WERI-Rb-1 (cell line): ENCODE data around the gene SLC29A3.

Experiments used
- DNase-seq: peaks from one replicate; pipeline ENCODE4 v3.0.0-alpha.2; 2020
- H3K27ac ChIP-seq: fragments of 250-450 bp; sonication (Bioruptor Pico); 2 replicates; pipeline ENCODE4 v1.5.1; 2020; ENCODE audit warnings: mild to moderate bottlenecking, moderate library complexity
- H3K27me3 ChIP-seq: fragments of 250-450 bp; sonication (Bioruptor Pico); 2 replicates; pipeline ENCODE4 v1.5.1; 2021; ENCODE audit warnings: mild to moderate bottlenecking, low read depth, moderate library complexity; ENCODE audit not compliant: insufficient read depth, severe bottlenecking
- H3K36me3 ChIP-seq: fragments of 250-450 bp; sonication (Bioruptor Pico); 2 replicates; pipeline ENCODE4 v1.5.1; 2020; ENCODE audit warnings: mild to moderate bottlenecking, moderate library complexity
- H3K4me3 ChIP-seq: 2 replicates; pipeline ENCODE4 v1.5.1; 2011; ENCODE audit warnings: low read depth, mild to moderate bottlenecking, control low read depth, low read length
- H3K9me3 ChIP-seq: fragments of 250-450 bp; sonication (Bioruptor Pico); 2 replicates; pipeline ENCODE4 v1.5.1; 2021; ENCODE audit warnings: mild to moderate bottlenecking, moderate library complexity; ENCODE audit not compliant: severe bottlenecking
- TF ChIP-seq, protein P1 (sequence below): IDR thresholded peaks from 2 replicates; pipeline ENCODE4 v1.5.1; 2011; ENCODE audit warnings: low read depth, mild to moderate bottlenecking, control low read depth, inconsistent platforms, low read length

Gene SLC29A3

DNA sequence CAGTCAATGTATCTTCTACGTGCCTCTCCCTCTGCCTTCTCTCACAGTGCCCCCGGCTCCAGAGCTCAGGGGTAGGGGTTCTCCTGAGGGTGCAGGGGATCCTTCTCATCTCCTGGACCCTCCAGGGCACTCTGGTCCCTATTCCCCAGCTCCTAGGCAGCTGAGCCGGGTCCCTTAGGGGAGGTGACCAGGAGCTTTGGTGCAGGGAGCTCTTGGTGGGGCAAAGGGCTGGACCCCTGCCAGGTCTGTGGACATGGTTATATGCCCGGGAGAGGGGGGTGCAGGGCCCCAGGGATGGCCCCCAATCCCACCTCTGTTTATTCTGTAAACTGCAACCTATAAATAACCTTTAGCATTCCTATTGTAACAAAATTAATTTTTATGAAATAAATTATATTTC lies 16.6 kb upstream of the SLC29A3 start:
- TF ChIP-seq, protein P1, sequence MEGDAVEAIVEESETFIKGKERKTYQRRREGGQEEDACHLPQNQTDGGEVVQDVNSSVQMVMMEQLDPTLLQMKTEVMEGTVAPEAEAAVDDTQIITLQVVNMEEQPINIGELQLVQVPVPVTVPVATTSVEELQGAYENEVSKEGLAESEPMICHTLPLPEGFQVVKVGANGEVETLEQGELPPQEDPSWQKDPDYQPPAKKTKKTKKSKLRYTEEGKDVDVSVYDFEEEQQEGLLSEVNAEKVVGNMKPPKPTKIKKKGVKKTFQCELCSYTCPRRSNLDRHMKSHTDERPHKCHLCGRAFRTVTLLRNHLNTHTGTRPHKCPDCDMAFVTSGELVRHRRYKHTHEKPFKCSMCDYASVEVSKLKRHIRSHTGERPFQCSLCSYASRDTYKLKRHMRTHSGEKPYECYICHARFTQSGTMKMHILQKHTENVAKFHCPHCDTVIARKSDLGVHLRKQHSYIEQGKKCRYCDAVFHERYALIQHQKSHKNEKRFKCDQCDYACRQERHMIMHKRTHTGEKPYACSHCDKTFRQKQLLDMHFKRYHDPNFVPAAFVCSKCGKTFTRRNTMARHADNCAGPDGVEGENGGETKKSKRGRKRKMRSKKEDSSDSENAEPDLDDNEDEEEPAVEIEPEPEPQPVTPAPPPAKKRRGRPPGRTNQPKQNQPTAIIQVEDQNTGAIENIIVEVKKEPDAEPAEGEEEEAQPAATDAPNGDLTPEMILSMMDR, result no peak
- DNase-seq, result no peak
- Histone ChIP-seq H3K36me3 (peaks cover 14% of the 10 kb centered on the region), H3K9me3 (no peaks in the 10 kb centered on the region), H3K4me3 (no peak overlapping the region), H3K27ac (no peak overlapping the region), H3K27me3 (no peaks in the 10 kb centered on the region)

- peak; percentile 45 for DNase-seq
Measured at GRCh38 chr10:71302874-71303568, 16.0 kb upstream of the SLC29A3 start.

DNA sequence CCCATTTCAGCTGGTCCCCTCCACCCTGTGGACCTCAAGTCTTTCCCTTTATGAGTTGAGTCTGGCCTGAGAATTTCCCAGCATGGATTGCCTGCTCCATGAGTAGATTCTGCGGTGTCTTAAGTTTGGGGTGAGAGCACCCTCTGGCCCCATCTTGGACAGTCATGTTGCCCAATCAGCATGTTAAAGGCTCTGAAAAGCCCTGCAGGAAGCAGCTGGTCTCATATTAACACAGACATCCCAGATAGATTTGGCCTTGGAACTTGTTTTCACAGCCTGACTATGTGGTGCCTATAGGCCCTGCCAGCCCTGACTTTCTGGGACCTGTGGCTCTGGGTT lies 15.5 kb upstream of the SLC29A3 start:
- no peak for DNase-seq

More at GRCh38 chr10:71302874-71303568, 16.0 kb upstream of the SLC29A3 start:
- no peak overlapping the region for H3K4me3 ChIP-seq
- TF ChIP-seq, protein P1, result peak; percentile 58
- no peaks in the 10 kb centered on the region for H3K9me3 ChIP-seq
- peaks cover 10% of the 10 kb centered on the region for H3K36me3 ChIP-seq
- no peaks in the 10 kb centered on the region for H3K27me3 ChIP-seq
- no peak overlapping the region for H3K27ac ChIP-seq

DNA sequence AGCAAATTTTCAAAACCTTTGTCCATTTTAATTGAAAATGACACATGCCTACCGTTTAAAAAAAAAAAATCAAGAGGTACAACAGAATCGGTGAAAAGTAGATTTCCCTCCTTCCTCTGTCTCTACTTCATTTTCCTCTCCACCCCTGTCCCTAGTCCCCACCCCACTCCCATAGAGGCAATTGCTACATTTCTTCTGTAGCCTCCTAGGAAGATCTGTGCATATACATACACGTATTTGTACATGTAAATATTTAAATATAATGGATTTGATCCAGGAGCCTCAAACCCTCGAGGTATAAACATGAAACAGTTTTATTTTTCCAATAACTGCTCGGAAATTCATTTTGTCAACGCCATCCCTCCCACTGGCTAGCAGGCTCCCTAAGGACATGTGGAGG lies 14.1 kb upstream of the SLC29A3 start:
- Histone ChIP-seq H3K9me3 (no peaks in the 10 kb centered on the region), H3K4me3 (no peak overlapping the region), H3K27ac (no peak overlapping the region), H3K36me3 (no peaks in the 10 kb centered on the region), H3K27me3 (no peaks in the 10 kb centered on the region)
- DNase-seq, result no peak
- TF ChIP-seq, protein P1, result no peak

More for the DNA sequence above, 15.5 kb upstream of the SLC29A3 start:
- no peaks in the 10 kb centered on the region for H3K9me3 ChIP-seq
- no peaks in the 10 kb centered on the region for H3K27me3 ChIP-seq
- no peak overlapping the region for H3K27ac ChIP-seq
- no peak overlapping the region for H3K4me3 ChIP-seq
- peaks cover 7% of the 10 kb centered on the region for H3K36me3 ChIP-seq
- TF ChIP-seq, protein P1, result no peak

GRCh38 chr10:71306979-71307378 lies 12.1 kb upstream of the SLC29A3 start:
- TF ChIP-seq, protein P1, result no peak
- no peaks in the 10 kb centered on the region for H3K9me3 ChIP-seq
- DNase-seq, result no peak
- H3K27me3 ChIP-seq, result no peaks in the 10 kb centered on the region
- H3K4me3 ChIP-seq, result no peak overlapping the region
- no peak overlapping the region for H3K27ac ChIP-seq
- no peaks in the 10 kb centered on the region for H3K36me3 ChIP-seq

DNA sequence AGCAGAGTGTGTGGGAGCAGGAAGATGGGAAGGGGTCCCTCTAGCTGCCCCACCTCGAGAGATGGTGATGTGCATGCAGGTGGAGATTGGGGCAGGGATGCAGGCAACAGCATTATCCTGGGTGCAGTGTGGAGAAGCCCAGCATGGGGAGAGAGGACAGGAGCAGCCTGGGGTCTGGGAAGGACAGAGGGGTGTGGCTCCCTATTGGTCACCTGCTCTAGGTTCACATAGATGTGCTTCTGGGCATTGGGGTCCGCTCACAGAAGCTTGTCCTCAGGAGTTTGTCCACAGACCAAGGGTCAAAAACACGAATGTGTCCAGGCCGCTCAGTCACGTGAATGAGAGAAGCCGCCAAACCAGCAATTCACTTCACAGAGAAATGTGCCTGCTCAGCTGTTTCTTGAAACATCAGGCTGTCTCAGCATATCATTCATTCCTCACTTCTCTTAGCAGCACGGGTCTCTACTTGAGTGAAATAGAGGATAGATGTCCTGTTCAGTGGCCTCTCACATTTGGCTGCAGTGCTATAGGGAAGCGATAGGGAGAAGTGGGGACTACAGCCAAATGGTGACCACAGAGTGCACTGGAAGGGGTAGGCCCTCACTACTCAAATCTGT lies 11.5 kb upstream of the SLC29A3 start:
- Histone ChIP-seq H3K36me3 (no peaks in the 10 kb centered on the region), H3K9me3 (no peaks in the 10 kb centered on the region), H3K27me3 (no peaks in the 10 kb centered on the region), H3K4me3 (no peak overlapping the region), H3K27ac (no peak overlapping the region)
- no peak for DNase-seq
- TF ChIP-seq, protein P1, result no peak
